ENCODE measurements around the gene RPL3.

Gene RPL3

DNA sequence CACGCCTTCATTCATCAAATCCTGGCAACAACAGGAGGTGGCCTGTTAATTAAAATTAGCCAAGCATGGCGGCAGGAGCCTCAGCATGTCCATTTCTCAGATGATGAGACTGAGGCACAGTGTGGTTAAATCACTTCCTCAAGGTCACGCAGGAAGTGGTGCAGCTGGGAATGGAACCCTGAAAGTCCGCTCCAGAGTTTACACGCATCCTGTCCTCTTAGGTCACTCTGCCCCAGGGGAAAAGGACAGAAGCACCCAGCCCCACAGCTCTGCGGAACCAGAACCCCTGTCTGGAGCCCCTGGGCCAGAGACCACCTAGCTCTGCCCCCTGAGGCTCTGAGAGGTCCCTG, 19.6 kb downstream of the RPL3 start:
- DNase-seq (ENCODE audit: low read depth): no peak

DNA sequence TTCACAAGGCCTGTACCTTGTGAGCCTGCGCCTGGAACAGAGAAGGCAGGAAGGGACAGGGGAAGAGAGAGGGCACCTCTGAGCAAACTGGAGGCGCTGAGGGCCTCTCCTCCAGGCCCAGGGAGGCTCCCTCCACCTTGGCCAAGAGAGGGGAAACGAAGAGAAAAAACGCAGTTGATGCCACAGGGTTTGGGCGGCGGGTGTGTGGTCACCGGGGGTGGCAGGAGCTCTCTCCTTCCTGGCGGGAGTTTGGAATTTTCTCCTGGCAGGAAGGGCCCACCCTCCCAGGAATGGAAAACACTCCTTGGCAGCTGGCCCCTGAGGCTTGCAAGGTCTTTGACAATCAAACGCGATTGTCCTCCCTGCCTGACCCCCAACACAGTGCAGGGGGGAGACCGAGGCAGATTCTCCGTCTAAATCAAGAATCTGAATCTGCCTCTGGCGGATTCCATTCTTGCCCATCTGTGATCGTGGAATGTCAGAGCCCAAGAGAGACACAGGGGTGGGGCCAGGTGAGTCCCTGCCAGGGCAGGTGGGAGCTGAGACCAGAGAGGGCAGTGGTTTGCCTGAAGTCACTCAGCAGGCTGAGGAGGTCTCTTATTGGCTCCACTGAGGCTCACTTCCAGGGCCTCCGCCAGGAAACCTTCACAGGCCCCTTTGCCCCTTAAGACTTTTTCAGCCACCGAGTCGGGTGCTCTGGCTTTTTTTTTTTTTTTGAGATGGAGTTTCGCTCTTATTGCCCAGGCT, 21.0 kb downstream of the RPL3 start:
- no peak for DNase-seq (ENCODE audit: low read depth)

DNA sequence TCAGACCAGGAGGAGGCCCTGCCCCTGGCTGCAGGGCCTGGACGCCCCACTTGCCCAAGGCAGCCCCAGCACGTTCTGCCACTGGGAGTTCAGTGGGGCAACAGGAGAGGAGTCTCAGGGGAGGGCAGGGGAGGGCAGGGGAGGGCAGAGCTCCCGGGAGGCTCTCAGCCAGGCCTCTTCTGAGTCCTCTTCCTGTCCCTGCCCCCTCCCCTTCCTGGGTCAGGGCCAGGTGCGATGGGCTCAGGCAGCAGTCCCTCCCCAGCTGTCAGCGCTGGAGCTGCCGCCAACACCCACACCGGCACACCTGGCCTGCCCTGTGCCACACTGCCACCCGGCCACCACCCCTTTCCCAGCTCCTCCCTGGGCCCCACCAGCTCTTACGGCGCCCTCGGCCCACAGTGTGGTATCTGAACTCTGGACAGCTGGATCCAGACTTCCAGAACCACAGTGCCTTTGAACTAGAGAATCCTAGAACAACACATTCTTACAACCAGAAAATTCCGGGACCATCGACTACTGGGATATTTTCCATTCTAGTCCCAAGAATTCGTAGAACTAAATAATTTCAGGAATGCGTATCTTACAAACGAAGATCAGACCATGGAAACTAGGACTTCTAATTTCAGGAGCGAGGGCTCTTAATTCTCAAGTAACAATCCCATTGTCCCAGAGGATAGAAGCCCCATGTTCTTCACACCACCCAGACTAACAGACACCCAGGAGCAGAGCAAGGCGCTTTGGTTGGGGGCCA, 21.8 kb downstream of the RPL3 start:
- DNase-seq (ENCODE audit: low read depth): no peak

- no peak for DNase-seq (ENCODE audit: low read depth)
Observed at GRCh38 chr22:39296981-39297489, 22.4 kb downstream of the RPL3 start.

DNA sequence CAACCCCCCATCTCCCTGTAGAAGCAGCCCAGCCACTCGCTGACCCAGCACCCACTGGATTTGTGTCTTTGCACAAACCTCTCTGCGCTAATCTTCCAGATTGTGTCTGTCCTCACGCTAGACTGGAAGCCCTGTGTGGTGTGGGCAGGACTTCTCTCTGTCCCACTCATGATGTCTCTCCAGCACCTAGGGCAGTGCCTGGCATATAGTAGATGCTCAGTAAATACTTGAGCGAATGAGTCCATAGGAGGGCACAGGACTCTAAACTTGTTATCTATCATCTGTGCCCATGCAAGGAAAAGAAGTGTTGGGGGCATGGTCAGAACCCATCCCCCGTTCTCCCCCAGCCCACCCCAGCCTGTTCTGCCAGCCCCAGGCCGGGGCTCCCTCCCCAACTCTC, 22.9 kb downstream of the RPL3 start:
- DNase-seq (ENCODE audit: low read depth): no peak

GRCh38 chr22:39294571-39295468, 24.6 kb downstream of the RPL3 start:
- no peak for DNase-seq (ENCODE audit: low read depth)

DNA sequence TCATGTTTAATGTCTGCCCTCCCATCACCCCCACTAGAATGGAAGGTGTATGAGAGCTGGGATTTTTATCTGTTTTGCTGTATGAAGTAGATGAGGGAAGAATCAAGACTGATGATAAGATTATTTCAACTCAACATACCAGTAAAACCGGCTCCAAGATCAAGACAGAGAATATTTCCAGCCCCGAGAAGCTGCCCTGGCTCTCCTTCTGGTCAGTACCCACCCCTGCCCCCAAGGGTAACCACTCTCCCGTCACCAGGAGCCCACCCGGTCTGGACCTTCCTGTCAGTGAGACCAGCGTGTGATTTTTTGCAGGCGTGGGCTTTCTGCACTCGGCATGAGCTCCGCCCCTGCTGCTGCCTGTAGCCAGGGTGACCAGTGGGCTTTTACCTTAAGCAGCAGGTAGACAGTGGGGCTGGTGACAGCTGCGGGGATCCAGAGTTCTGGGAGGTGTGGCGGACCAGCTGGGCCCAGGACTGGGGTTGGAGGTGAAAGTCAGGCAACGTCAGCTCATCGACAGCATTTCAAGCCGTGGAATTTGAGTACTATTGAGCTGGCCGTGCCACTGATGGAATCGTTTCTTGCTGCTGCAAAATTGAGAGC, 25.6 kb downstream of the RPL3 start:
- no peak for DNase-seq (ENCODE audit: low read depth)

DNA sequence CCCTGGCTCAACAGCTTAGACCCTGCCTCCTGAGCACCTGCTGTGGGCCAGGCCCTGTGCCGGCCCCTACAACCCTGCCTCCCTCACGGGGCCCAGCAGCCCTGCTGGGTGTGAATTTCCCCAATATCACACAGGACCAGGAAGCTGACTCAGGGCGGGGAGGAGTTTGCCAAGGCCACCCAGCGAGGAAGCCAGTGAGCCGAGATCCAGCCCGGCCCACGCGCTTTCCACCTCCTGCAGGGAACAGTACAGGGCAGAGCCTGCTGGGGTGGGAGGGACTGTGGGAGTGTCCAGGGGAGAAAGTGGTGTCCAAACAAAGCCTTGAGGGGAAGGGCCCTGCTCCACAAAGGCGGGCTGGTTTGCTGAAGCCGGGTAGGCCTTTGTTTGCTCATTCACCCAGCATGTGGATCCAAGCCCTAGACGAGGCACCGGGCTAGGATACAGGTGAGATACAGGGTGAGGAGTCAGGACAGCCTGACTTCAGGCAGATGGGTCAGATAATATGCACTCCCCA, 26.8 kb downstream of the RPL3 start:
- DNase-seq (ENCODE audit: low read depth): peak; percentile 82

DNA sequence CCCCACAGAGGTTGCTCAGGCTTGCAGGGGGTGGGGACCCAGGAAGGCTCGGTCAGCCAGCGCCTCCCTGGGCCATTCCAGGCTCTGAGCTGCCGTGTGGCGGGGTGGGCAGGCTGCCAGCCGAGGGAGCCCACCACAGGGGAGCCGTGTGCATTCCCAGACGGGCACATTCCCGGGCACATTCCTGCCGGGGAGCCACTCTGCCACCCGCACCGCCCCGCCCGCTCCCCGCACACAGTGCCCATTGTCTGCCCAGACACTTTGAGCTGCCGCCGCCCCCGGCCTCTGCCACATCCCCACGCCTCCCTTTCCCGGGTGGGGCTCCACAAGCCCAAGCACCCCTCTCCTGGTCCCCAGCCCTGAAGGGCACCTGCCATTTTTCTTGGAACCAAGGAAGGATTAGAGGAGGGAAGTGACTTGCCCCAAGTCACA, 27.4 kb downstream of the RPL3 start:
- DNase-seq (ENCODE audit: low read depth): no peak

GRCh38 chr22:39291523-39291922, 27.9 kb downstream of the RPL3 start:
- no peak for DNase-seq (ENCODE audit: low read depth)

GRCh38 chr22:39290724-39291161, 28.7 kb downstream of the RPL3 start:
- DNase-seq (ENCODE audit: low read depth): no peak

GRCh38 chr22:39289975-39290720, 29.3 kb downstream of the RPL3 start:
- no peak for DNase-seq (ENCODE audit: low read depth)

GRCh38 chr22:39289533-39289932, 29.9 kb downstream of the RPL3 start:
- no peak for DNase-seq (ENCODE audit: low read depth)

- DNase-seq (ENCODE audit: low read depth): no peak
Observed at GRCh38 chr22:39288135-39288898, 31.1 kb downstream of the RPL3 start.

- DNase-seq (ENCODE audit: low read depth): peak; percentile 23
Observed at GRCh38 chr22:39287076-39287725, 32.2 kb downstream of the RPL3 start.

GRCh38 chr22:39284983-39285382, 34.4 kb downstream of the RPL3 start:
- DNase-seq (ENCODE audit: low read depth): no peak

GRCh38 chr22:39284142-39284980, 35.1 kb downstream of the RPL3 start:
- no peak for DNase-seq (ENCODE audit: low read depth)

- DNase-seq (ENCODE audit: low read depth): peak; percentile 18
Observed at GRCh38 chr22:39283322-39284141, 35.9 kb downstream of the RPL3 start.
